Activated naive CD4-positive, alpha-beta T cell treated with anti-CD3 and anti-CD28 coated beads, Interleukin-2, amount 50 U/mL, for 16 hours (primary cell): ENCODE results near the gene KRTAP10-12.

Source experiments
- DNase-seq: peaks from one replicate; pipeline ENCODE4 v3.0.0-alpha.2; 2020

Gene KRTAP10-12

GRCh38 chr21:44712203-44713028 is 15.4 kb downstream of the KRTAP10-12 start:
- DNase-seq = no peak

DNA sequence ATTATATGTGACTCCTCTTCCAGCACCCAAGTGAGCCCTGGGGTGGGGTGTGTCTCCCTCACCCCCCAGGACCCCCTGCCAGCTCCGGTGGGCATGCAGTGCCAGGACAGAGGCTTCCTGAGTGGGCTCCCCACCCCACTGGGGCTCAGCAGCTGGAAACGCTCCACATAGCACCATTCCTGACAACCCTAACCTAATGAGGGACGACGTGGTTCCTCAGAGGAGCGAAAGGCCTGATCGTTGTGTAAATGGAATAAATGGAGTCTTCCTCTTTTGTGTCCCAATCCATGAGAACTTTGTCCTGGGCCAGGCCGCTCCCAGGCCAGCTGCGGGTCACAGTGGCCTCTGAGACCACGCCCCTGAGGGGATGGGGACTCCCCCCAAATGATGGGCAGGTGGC is 16.2 kb downstream of the KRTAP10-12 start:
- DNase-seq = no peak

DNA sequence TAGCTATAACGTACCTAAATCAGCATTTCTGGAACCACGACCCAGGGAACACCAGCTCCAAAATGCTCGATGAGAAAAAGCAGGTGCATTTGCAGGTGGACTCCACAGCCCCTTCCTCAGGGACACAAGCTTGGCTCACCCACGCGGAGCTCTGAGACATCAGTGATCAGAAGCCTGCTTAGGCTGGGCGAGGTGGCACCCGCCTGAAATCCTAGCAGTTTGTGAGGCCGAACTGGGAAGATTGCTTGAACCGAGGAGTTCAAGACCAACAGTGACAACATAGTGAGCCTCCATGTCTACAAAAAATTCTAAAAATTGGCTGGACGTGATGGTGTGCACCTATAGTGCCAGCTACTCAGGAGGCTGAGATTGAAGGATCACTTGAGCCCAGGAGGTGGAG is 16.9 kb downstream of the KRTAP10-12 start:
- no peak for DNase-seq

DNA sequence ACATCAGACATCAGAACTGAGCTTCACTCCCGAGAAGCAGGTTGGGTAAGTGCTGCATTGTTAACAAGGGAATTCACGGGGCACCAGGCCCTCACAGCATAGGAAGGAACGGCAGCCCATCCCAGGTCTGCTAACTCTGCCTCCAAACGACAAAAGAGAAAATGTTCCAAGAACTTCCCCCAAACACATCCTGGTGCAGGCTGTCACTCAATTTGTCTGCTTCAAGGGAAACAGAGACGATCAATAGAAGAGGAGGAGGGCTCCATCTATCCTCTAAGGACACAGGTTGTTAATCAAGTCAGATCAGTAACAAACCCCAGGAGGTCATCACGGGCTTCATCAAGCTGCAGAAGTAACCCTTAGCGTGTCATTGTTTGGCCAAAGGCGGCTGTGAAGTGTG is 17.9 kb downstream of the KRTAP10-12 start:
- no peak for DNase-seq

DNA sequence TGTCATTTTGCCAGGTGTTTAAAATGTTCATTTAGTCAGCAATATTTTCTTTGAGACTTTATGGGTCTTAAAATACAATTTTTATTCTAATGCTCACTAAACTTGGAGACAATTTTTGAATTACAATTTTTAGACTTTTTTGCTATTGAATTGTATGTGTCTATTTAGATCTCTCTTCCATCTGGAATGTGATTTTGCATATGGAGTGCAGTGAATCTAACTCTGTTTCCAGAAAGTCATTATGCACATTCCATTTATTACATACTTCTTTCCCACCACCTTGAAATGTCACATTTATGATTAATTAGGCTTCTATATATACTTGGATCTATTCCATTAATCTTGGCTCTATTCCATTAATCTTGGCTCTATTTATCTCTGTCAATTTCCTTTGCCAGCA is 20.0 kb downstream of the KRTAP10-12 start:
- DNase-seq = no peak

- DNase-seq = no peak
Observed at GRCh38 chr21:44718093-44718492, 21.1 kb downstream of the KRTAP10-12 start.

DNA sequence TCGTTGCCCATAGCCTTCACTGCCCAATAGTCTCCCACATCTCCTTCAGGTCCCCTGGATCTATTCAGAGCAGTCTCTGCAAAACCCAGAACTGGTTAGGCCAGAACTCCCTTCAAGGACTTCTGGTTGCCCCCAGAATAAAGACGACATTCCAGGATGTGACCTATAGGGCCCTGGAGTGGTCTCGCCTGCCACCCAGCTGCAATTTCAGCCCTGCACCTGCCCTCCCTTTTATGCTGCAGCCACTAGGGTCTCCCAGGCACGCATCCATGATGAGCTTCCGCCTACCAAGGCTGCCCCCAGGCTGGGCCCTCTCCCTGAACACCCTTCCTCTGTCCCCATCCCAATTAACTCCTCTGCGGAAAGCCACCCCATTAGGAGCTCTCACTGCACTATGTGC is 21.6 kb downstream of the KRTAP10-12 start:
- DNase-seq = no peak

- no peak for DNase-seq
Observed at GRCh38 chr21:44720170-44720569, 23.2 kb downstream of the KRTAP10-12 start.

- DNase-seq = no peak
Observed at GRCh38 chr21:44722731-44723130, 25.8 kb downstream of the KRTAP10-12 start.

GRCh38 chr21:44723177-44724131 is 26.5 kb downstream of the KRTAP10-12 start:
- DNase-seq = no peak

DNA sequence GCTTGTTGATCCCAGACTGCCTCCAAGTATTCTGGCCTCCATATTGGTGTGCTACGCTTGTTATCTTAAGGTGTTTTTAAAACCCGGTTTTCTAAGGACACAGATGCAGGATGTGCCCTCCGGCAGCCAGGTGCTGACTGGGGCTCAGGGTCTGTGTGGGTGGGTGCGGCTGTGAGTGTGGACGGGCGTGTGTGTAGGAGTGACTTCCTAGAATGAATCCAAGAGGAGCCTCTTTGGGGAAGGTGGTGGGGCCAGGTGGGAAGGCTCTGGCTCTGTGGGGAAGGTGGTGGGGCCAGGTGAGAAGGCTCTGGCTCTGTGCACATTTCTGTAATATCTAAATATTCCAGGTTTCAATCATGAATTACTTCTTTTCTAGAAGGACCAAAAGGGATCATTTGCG is 27.2 kb downstream of the KRTAP10-12 start:
- no peak for DNase-seq

DNA sequence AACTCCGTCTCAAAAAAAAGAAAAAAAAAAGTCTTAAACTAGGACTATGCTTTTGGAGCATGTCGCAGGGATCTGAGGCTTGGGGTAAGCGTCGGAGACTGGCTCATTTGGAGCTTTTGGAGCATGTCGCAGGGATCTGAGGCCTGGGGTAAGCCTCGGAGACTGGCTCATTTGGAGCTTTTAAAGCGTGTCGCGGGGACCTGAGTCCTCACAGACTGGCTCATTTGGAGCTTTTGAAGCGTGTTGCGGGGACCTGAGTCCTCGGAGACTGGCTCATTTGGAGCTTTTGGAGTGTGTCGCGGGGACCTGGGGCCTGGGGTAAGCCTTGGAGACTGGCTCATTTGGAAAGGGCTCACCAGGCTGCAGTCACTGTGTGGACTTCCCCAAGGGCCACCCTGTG is 28.0 kb downstream of the KRTAP10-12 start:
- DNase-seq = no peak

DNA sequence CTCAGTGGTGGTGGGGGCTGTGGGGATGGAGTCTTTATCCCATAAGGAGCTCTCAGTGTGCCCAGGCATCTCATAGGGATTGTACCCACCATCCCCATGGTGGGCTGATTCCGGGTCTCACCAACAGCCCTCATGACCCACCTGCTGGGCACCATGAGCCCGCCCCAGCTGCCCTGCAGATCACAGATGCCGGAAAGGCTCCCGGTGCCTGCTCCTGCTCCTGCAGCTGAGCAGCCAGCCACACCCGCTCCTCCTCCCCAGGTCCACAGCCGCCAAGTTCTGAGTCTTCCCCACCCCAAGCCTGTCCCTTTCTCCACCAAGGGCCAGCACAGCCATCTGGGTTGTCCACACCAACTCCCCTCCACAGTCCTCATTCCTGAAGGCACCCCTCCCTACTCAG is 29.9 kb downstream of the KRTAP10-12 start:
- DNase-seq = no peak

- no peak for DNase-seq
Observed at GRCh38 chr21:44727321-44727720, 30.3 kb downstream of the KRTAP10-12 start.

DNA sequence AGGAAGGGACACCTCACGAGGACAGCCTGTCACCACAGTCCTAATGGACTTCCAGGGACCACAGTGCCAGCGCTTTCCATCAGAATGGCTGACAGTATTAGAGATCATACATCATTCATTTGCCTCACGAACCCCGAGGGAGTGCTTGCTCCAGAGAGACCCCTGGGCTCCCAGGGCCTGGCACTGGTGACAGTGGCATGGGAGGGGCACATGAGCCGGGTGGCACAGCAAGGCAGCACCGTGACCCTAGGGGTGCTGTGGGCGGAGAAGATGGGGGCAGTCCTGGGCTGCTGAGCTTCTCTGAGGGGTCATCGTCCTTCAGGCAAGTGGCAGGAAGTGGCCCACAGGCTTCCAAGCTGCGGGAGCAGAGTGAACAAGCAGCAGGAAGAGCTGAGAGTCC is 30.8 kb downstream of the KRTAP10-12 start:
- DNase-seq = no peak

DNA sequence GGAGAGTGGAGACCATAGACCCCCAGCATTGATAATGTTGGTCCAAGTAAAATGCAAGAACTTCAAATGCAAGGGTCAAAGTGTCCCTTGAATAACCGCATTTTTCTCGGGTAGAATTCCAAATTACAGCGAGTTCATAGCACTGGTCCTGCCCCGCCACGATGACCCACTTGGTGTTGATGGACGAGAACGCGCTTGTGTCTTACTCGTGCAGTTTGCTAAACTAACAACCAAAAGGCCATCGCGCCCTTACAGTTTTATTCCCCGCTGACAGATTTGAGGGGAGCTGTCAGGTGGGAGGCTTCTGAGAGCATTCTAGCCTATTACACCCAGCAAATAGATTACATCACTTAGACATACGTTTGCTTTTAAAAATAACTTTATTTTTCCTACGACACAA is 31.7 kb downstream of the KRTAP10-12 start:
- DNase-seq = no peak

DNA sequence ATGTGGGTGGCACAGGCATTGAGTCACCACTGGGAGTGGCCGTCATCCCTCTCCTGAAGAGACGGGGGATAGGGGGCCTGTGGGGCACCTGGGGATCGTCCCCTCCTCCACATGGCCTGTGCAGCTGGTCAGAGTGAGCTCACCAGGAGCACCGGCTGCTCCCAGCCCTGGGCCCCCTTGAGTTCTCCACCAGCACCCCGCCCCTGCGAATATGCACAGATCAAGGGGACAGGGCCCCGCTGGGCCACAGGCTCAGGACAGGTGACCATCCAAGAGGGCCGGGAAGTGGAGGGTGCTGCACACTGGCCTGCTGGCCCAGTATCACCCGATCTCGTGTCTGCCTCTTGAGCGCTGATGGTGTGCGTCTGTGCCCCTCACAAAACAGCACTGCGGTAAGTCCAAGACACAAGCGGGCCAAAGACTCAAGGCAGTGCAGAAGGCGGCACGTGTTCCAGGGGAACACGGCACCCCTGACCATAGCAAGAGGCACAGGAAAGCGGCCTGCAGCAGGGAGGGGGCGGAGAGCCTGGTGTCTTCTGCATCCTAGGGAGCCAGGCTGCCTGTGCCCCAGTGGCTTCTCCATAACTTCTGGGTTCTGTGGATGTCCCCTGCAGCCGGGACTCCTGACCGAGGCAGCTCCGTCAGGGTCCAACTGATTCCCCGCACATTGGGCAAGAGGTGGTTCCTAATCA is 32.5 kb downstream of the KRTAP10-12 start:
- DNase-seq = no peak

DNA sequence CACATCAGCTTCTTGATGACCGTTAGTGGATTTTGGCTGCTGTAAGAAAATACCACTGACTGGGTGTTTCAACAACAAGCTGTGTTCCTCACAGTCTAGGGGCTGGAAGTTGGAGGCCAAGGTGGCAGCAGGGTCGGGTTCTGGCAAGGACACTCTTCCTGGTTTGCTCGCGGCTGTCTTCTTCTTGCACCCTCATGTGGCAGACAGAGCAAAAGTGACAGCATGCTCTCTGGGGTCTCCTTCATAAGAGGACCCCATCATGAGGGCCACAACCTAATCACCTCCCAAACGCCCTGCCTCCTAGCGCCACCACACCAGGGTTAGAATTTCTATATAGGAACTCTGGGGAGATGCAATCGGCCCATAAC is 33.0 kb downstream of the KRTAP10-12 start:
- DNase-seq = no peak

GRCh38 chr21:44730951-44731579 is 34.1 kb downstream of the KRTAP10-12 start:
- no peak for DNase-seq

GRCh38 chr21:44732263-44732662 is 35.3 kb downstream of the KRTAP10-12 start:
- no peak for DNase-seq

DNA sequence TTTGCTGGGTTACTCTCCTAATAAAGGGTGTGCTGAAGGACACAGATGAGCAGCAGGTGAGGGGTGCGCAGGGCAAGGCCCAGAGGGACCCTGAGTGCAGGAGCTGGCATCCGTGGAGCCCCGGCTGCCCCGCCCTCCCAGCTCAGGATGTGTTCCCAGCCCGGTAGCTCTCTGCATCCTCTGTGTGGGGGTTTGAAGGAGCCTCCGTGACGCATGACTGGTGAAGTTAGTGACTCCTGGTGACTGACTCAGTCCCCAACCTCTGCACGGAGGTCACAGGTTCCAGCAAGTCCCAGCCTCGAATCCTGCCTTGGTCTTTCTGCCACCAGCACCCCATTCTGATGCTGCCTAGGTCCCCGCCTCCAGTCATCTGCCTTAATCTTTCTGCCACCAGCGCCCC is 36.0 kb downstream of the KRTAP10-12 start:
- DNase-seq = no peak

DNA sequence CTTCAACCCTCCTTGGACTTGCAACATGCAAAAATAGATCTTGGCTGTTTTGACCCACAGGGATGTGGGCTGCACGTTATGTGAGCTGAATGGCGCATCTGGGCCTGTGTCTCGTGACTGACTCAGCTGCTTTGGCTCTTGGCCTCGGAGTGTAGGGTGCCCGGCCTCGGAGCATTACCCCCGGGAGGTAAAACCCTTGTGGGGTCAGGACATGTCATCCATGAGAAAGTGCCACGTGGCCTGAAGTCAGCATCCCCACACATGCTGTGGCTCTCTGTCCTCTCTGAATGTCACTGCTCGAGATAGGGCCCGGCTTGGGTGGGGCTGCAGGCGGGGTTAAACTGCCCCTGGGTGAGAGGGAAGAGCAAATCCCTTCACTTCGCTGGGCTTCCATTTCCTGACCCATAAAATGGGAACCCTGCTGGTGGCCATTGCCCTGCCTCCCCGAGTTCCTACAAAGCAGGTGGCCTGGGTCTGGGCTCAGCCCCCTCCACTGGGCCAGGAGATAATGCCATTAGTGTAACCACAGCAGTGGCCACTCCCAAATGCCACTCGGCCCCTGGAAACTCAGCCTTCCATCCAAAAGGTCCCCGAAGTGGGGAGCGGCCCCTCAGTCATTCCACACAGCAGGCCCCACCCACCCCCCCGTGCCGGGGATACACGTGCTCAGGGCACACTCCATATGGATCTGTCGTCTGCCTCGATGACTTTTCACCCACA is 37.2 kb downstream of the KRTAP10-12 start:
- DNase-seq = no peak
